H1 (cell line): ENCODE results near the gene ARPP19.

Source experiments
- ASH2L ChIP-seq: fragments of 200-600, 300-600 bp; sonication (generic); IDR thresholded peaks from one replicate; pipeline ENCODE4 v1.7.1; 2017; ENCODE audit warnings: low read length
- CBX8 ChIP-seq: fragments of 300-800, 300-1000 bp; sonication (generic); IDR thresholded peaks from 2 replicates; pipeline ENCODE4 v1.7.1; 2016; ENCODE audit warnings: low read depth, low read length, borderline replicate concordance
- GTF2F1 ChIP-seq: IDR thresholded peaks from 2 replicates; pipeline ENCODE4 v1.6.1; 2012; ENCODE audit warnings: low read depth, low read length, improper control_type of control experiment, borderline replicate concordance
- HDAC2 ChIP-seq, 2 experiments: fragments of 300-600 bp in 1 of 2; sonication (generic) in 1 of 2; IDR thresholded peaks; 2 replicates each; pipeline ENCODE4 v1.6.1; 2011 to 2012; ENCODE audit warnings: low read depth in 2 of 2, low read length in 2 of 2, mild to moderate bottlenecking in 2 of 2, moderate library complexity in 2 of 2, borderline replicate concordance in 1 of 2, inconsistent platforms in 1 of 2
- JUND ChIP-seq: IDR thresholded peaks from 2 replicates; pipeline ENCODE4 v1.6.1; 2011; ENCODE audit warnings: mild to moderate bottlenecking, improper control_type of control experiment, low read length
- POLR2A ChIP-seq, 2 experiments: IDR thresholded peaks; 1 replicate in 1 of 2; 2 replicates in 1 of 2; pipeline ENCODE4 v1.6.1; 2011; ENCODE audit warnings: low read depth in 2 of 2, low read length in 2 of 2, mild to moderate bottlenecking in 2 of 2; ENCODE audit errors: control extremely low read depth in 1 of 2
- POLR2AphosphoS5 ChIP-seq: IDR thresholded peaks from 2 replicates; pipeline ENCODE4 v1.6.1; 2011; ENCODE audit warnings: low read depth, low read length
- RAD21 ChIP-seq, 2 experiments: IDR thresholded peaks in 1 of 2; conservative IDR thresholded peaks in 1 of 2; 2 replicates each; pipeline ENCODE4 v1.6.1; 2011; ENCODE audit warnings: low read depth in 2 of 2, low read length in 2 of 2, improper control_type of control experiment in 1 of 2, inconsistent platforms in 1 of 2, mild to moderate bottlenecking in 1 of 2, moderate library complexity in 1 of 2
- SRF ChIP-seq: IDR thresholded peaks from 2 replicates; pipeline ENCODE4 v1.6.1; 2011; ENCODE audit warnings: mild to moderate bottlenecking, low read depth, low read length, moderate library complexity
- TAF7 ChIP-seq: optimal IDR thresholded peaks from 2 replicates; pipeline ENCODE3; 2011; ENCODE audit warnings: low read depth, mild to moderate bottlenecking, inconsistent platforms, low read length, moderate library complexity, borderline replicate concordance
- TF ChIP-seq, protein P1 (sequence below), 3 experiments: IDR thresholded peaks; 1 replicate in 2 of 3; 2 replicates in 1 of 3; pipeline versions ENCODE4 v1.5.1 to v1.6.1; 2011; ENCODE audit warnings: low read length in 3 of 3, mild to moderate bottlenecking in 3 of 3, inconsistent platforms in 2 of 3, low read depth in 1 of 3, moderate library complexity in 1 of 3; ENCODE audit not compliant: insufficient read depth in 1 of 3; ENCODE audit errors: control extremely low read depth in 1 of 3
- TF ChIP-seq, protein P2 (sequence below): IDR thresholded peaks from 2 replicates; pipeline ENCODE4 v1.6.1; 2012; ENCODE audit warnings: inconsistent platforms

DNA sequence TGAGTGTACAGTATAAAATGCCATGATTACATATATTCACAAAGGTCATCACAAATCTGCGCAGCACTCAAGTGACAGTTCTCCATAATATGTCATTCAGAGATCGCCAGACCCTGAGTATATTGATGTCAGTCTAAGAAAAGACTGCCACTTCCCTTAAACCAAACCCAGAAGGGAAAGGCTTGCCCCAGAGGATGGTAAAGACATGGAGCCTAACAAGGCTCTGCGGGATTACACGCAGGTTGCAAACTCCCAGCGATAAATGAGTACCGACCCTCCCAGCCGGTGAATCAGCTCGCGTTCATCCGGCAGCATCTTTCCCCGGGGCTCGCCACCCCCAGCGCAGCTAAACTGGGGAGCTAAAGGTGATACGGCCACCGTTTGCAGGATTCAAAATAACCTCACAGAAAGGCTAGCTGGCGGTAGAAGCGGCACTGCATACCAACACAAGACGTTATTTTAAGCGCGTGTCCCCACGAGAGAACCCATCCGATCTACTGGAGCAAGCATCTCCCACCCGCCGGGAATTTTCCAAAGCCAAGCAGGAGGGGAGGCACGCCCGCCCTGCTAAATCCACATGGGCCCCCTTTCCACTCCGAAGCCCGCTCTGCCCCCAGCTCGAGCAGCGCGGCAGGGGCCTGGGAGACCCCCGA, 40.8 kb downstream of the ARPP19 start:
- TF ChIP-seq SRF (no peak), HDAC2 (IDR thresholded peaks at IDR 0.05; ENCODE audit: borderline replicate concordance in 1 of 2, low read depth in 2 of 2, low read length in 2 of 2) (no peak), POLR2A (IDR thresholded peaks at IDR 0.05; ENCODE audit: control extremely low read depth in 1 of 2, low read depth in 2 of 2, low read length in 2 of 2) (no peak), TAF7 (peak; percentile 7), CBX8 (no peak), POLR2AphosphoS5 (no peak), JUND (no peak), ASH2L (no peak), RAD21 (IDR thresholded peaks at IDR 0.05 in 1 of 2, conservative IDR thresholded peaks at IDR 0.05 in 1 of 2; ENCODE audit: low read depth in 2 of 2, low read length in 2 of 2) (no peak; a peak in 1 of 4 replicates), GTF2F1 (no peak)
- TF ChIP-seq, protein P1, sequence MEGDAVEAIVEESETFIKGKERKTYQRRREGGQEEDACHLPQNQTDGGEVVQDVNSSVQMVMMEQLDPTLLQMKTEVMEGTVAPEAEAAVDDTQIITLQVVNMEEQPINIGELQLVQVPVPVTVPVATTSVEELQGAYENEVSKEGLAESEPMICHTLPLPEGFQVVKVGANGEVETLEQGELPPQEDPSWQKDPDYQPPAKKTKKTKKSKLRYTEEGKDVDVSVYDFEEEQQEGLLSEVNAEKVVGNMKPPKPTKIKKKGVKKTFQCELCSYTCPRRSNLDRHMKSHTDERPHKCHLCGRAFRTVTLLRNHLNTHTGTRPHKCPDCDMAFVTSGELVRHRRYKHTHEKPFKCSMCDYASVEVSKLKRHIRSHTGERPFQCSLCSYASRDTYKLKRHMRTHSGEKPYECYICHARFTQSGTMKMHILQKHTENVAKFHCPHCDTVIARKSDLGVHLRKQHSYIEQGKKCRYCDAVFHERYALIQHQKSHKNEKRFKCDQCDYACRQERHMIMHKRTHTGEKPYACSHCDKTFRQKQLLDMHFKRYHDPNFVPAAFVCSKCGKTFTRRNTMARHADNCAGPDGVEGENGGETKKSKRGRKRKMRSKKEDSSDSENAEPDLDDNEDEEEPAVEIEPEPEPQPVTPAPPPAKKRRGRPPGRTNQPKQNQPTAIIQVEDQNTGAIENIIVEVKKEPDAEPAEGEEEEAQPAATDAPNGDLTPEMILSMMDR (IDR thresholded peaks at IDR 0.05; ENCODE audit: control extremely low read depth in 1 of 3, insufficient read depth in 1 of 3, low read depth in 1 of 3, low read length in 3 of 3) = no peak
- TF ChIP-seq, protein P2, sequence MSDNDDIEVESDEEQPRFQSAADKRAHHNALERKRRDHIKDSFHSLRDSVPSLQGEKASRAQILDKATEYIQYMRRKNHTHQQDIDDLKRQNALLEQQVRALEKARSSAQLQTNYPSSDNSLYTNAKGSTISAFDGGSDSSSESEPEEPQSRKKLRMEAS = no peak
